Testis (tissue), 2 donors: Measurements from ENCODE around the gene SCN4A.

Source experiments
- CTCF ChIP-seq, 3 experiments: fragments of 450-650 bp in 2 of 3; fragments of 200-600 bp in 1 of 3; sonication (generic) in 1 of 3; IDR thresholded peaks; one replicate each; pipeline ENCODE4 v1.5.1; 2016 to 2019; ENCODE audit warnings: antibody characterized with exemption in 3 of 3, mild to moderate bottlenecking in 2 of 3, moderate library complexity in 1 of 3
- POLR2A ChIP-seq: fragments of 450-650 bp; IDR thresholded peaks from one replicate; pipeline ENCODE4 v1.6.1; 2017; ENCODE audit warnings: antibody characterized with exemption, mild to moderate bottlenecking, moderate library complexity

GRCh38 chr17:64001091-64001579, 28.4 kb upstream of the SCN4A start:
- no peak for TF ChIP-seq CTCF (IDR thresholded peaks at IDR 0.05)
- TF ChIP-seq POLR2A = no peak
